WERI-Rb-1 (cell line): ENCODE results near the gene DPP8.

Experiments
- DNase-seq: peaks from one replicate; pipeline ENCODE4 v3.0.0-alpha.2; 2020
- H3K27ac ChIP-seq: fragments of 250-450 bp; sonication (Bioruptor Pico); 2 replicates; pipeline ENCODE4 v1.5.1; 2020; ENCODE audit warnings: mild to moderate bottlenecking, moderate library complexity
- H3K27me3 ChIP-seq: fragments of 250-450 bp; sonication (Bioruptor Pico); 2 replicates; pipeline ENCODE4 v1.5.1; 2021; ENCODE audit warnings: mild to moderate bottlenecking, low read depth, moderate library complexity; ENCODE audit not compliant: insufficient read depth, severe bottlenecking
- H3K36me3 ChIP-seq: fragments of 250-450 bp; sonication (Bioruptor Pico); 2 replicates; pipeline ENCODE4 v1.5.1; 2020; ENCODE audit warnings: mild to moderate bottlenecking, moderate library complexity
- H3K4me3 ChIP-seq: 2 replicates; pipeline ENCODE4 v1.5.1; 2011; ENCODE audit warnings: low read depth, mild to moderate bottlenecking, control low read depth, low read length
- H3K9me3 ChIP-seq: fragments of 250-450 bp; sonication (Bioruptor Pico); 2 replicates; pipeline ENCODE4 v1.5.1; 2021; ENCODE audit warnings: mild to moderate bottlenecking, moderate library complexity; ENCODE audit not compliant: severe bottlenecking
- TF ChIP-seq, protein P1 (sequence below): IDR thresholded peaks from 2 replicates; pipeline ENCODE4 v1.5.1; 2011; ENCODE audit warnings: low read depth, mild to moderate bottlenecking, control low read depth, inconsistent platforms, low read length

The DPP8 gene

DNA sequence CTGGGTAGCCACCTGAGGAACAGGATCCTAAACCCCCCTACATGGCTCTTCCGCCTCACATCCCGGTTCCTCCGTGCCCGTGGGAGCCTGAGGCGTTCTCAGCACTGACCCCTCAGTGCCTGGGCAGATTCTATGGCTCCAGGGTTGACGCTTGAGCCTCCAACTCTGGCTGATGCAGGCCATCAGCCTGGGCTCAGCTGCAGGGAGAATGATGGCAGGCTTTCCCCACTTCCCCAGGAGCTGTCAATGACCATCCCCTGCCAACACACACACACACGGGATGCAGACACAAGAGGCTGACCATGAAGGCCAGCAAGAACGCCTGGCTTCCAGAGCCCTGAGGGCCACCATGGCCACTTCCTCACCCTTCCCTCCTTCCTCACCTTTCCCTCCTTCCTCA lies 123.9 kb downstream of the DPP8 start:
- DNase-seq = no peak
- TF ChIP-seq, protein P1, sequence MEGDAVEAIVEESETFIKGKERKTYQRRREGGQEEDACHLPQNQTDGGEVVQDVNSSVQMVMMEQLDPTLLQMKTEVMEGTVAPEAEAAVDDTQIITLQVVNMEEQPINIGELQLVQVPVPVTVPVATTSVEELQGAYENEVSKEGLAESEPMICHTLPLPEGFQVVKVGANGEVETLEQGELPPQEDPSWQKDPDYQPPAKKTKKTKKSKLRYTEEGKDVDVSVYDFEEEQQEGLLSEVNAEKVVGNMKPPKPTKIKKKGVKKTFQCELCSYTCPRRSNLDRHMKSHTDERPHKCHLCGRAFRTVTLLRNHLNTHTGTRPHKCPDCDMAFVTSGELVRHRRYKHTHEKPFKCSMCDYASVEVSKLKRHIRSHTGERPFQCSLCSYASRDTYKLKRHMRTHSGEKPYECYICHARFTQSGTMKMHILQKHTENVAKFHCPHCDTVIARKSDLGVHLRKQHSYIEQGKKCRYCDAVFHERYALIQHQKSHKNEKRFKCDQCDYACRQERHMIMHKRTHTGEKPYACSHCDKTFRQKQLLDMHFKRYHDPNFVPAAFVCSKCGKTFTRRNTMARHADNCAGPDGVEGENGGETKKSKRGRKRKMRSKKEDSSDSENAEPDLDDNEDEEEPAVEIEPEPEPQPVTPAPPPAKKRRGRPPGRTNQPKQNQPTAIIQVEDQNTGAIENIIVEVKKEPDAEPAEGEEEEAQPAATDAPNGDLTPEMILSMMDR = no peak
- Histone ChIP-seq H3K4me3 (no peak overlapping the region), H3K27me3 (no peaks in the 10 kb centered on the region), H3K9me3 (no peaks in the 10 kb centered on the region), H3K36me3 (peaks cover 31% of the 10 kb centered on the region), H3K27ac (no peak overlapping the region)

DNA sequence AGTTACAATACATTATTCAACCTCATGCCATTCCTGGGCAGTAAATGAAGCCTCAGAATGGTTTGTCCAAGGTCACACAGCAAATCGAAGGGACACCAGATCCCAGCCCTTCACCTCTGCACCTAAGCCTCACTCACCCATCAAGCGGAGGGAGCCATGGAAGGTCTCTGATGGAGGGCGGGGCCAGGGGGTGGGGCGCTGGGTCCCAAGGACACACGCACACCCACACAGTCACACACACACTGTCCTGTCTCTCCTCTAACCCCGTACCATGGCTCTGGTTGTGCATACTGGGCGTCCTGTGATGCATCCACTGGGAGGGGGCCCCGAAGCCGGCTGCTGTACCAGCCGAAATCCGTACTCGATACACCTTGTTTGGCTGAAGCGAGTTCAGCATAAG lies 124.4 kb downstream of the DPP8 start:
- no peaks in the 10 kb centered on the region for H3K27me3 ChIP-seq
- no peaks in the 10 kb centered on the region for H3K9me3 ChIP-seq
- peaks cover 31% of the 10 kb centered on the region for H3K36me3 ChIP-seq
- no peak overlapping the region for H3K4me3 ChIP-seq
- no peak overlapping the region for H3K27ac ChIP-seq
- TF ChIP-seq, protein P1 = no peak
- no peak for DNase-seq
